Stimulated activated CD4-positive, alpha-beta T cell treated with anti-CD3 and anti-CD28 coated beads, Interleukin-4, amount 100 ng/mL, for 24 hours (primary cell): ENCODE data around the gene ABHD8.

Experiments used
- DNase-seq: peaks from one replicate; pipeline ENCODE4 v3.0.0-alpha.2; 2020

Gene ABHD8

DNA sequence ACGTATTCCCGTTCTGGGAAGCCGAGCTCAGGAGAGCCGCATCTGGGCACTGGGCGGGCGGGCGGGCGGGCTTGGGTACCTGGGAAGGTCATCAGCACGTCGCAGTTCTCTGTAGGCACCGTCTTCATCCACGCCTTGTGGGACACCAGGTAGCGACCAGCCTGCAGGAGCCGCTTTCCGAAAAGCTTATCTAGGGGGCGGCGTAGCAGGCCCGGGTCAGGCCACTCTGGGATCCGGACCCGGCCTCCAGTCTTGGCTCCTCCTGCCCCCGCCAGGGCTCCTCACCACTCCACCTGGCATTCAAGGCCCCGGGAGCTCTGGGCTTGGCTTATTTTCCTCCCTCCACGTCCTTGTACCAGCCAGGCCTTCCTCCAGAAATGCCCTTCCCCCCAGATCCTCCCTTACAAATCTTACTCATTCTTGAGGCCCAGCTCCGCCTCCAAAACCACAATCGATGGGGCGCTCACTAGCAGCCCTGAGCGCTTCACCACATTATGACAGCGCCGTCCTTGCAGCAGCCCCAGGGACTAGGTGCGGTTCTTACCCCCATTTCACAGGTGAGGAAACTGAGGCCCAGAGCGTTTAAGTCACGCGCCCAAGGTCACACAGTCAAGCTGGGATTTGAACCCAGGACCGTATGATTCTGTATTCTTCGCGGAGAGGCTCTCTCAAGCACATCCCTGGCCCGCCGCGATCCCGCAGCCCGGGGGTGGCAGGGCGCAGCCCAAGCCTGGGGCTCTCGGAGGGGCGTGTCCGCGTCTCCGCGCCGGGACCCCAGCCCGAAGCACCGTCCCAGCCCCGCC, 30.6 kb upstream of the ABHD8 start:
- peak; percentile 85 for DNase-seq

DNA sequence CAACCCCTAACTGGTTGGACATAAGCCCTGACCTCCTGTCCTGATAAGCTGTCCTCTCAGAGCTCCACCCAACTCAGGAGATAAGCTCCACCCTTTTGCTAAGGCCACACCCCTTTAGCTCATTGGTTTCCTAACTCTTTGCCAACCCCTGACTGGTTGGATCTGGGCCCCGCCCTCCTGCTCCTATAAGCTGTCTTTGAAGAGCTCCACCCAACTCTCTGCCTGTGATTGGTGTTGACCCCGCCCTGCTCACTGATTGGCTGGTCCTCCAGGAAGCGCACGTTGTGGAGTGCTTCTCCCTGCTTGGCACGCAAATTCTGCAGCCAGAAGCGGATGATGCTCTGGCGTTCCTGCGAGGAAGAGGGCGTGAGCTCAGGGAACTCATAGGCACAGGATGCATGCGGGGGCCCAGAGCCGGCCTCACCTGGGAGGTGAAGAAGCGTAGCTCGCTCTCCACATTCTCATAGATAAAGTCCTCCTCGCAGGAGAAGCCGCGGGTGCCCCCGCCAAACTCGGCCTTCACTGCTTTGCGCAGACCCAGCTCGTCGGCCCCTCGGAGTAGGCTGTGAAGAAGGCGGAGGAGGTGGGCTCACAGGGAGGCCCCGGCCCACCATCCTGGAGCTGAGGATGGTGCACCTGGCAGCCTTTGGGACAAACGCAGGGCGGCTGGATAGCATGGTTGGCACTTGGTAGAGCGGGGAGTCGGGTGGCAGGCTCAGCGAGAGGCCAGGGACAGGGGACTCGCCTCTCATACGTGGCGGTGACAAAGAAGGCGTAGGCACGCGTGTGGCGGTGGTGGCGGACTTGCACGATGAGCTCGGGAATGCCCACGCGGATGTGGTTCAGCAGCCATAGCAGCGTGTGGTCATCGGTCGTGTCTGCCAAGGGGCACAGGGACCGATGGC, 29.7 kb upstream of the ABHD8 start:
- DNase-seq, result peak; percentile 45

DNA sequence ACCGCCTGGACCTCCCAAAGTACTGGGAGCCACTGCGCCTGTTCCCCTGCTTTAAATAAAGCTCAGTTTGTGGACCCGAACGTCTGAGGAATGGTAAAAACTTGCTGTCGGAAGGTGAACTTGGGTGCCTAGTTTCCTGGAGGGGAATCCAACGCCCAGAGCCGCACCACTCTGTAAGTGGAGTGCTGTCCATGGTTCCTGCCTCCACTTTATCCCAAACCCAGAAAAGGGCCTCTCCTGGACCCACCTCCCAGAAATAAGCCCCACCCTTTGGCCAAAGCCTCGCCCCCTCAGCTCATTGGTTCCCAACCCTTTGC, 29.1 kb upstream of the ABHD8 start:
- no peak for DNase-seq

GRCh38 chr19:17331045-17331558, 27.9 kb upstream of the ABHD8 start:
- no peak for DNase-seq

GRCh38 chr19:17330262-17331044, 27.2 kb upstream of the ABHD8 start:
- DNase-seq, result no peak

DNA sequence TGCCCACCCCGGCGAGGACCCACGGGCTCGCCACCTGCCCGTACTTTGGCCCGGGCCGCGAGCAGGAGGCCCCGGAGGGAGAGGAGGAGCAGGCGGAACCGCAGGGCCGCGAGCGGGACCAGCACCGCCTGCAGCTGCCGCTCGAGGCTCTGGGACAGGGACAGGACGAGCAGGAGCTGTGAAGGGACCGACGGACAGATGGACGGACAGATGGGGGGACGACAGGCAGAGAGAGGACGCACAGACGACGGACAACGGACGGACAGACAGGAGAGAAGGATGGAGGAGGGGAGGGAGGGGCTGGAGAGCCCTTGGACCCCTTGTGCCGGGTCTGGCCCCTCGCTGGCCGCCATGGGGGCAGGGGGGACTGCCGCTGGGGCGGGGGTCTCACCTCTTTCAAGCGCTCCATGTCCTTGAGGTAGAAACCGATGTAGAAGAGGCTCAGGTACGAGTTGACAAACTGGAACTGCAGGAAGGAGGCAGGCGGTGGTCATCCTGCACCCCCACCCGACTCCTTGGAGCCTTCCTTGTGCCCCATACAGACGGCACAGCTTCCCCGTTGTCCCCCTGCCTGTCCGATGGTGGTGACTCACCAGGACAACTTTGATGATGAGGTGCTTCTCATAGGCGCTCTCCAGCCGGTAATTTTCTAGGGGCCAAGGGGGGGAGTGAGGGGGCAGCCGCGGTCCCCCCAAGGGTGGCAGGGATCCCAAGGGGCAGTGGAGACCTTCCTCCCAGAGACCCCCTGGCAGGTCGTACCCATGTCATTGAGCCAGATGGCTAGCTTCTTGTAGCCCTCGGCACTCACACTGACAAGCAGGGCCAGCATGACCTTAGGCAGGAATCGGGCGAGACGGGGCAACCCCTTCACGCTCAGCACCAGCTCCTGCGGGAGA, 26.4 kb upstream of the ABHD8 start:
- DNase-seq, result no peak

- DNase-seq, result peak; percentile 16
Observed at GRCh38 chr19:17328517-17329365, 25.5 kb upstream of the ABHD8 start.

GRCh38 chr19:17327654-17328516, 24.7 kb upstream of the ABHD8 start:
- peak; percentile 44 for DNase-seq

GRCh38 chr19:17327068-17327653, 23.9 kb upstream of the ABHD8 start:
- DNase-seq, result no peak

DNA sequence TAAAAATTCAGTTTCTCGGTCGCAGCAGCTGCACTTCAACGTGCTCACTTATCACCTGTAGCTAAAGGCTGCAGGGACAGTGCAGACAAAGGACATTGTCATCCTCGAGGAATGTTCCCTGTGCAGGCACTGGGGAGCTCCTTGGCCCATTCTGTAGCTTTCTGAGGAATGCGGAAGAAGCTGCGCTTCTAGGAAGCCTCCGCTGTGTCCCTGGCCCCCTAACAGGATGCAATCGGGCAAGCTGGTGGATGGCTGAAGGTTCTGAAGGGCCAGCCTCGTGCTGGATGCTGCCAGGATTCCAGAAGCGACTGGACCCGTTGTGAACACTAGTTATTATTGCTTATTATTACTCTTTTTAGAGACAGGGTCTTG, 23.4 kb upstream of the ABHD8 start:
- no peak for DNase-seq

GRCh38 chr19:17325881-17326594, 22.8 kb upstream of the ABHD8 start:
- DNase-seq, result no peak

DNA sequence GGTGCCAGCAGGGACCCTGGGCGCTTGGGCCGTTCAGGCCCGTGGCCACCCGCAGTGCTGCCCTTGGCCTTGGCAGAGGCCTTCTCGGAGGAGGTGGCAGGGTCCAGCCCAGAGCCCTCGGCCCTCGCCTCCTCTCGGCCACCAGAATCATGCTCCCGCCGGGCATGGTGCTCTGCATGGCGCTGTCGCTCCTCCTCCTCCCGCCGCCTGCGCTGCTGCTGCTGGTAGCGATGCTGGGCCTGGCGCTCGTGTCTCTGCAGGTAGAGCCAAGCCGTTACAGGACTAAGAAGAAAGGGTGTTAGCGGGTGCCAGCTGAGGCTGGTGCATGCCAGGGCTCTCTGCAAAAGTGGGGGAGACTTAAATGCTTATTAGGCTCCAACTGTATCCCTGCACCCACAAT, 21.9 kb upstream of the ABHD8 start:
- DNase-seq, result no peak

DNA sequence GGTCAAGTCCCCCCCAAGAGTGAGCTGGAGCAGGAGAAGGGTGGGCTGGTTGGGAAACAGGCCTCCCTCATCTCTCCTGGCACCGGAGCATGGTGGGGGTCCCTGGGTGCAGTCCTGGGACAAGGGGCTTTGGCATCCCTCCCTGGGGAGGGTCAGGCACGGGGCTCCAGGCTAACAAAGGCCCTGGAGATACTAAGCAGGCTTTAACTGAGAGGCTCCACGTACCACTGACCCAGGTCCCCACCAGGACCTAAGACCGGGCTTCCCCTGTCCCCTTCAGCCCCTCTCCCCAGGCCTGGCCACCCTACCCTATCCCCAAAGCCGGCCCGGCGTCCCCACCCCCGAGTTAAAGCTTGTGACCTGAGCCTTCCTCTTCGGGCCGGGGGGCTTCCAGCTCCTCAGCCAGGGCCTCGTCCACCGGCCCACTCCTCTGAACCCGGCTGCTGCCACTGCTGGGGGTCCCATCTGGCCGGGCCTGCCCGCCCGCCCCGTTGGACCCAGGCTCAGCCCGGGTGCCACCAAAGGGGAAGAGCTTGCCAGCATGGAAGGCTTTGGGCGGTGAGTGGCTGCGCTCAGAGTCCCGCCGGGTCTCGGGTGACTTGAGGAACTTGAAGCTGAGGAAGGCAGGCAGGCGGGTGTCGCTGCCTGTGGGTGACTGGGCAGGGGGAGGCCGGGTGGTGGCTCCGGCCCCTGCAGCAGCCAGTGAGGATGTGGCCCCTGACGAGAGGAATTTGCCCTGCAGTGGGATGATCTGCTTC, 21.3 kb upstream of the ABHD8 start:
- DNase-seq, result no peak

GRCh38 chr19:17323964-17324332, 20.7 kb upstream of the ABHD8 start:
- DNase-seq, result no peak

- DNase-seq, result no peak
Observed at GRCh38 chr19:17323300-17323963, 20.2 kb upstream of the ABHD8 start.

- DNase-seq, result no peak
Observed at GRCh38 chr19:17322854-17323253, 19.6 kb upstream of the ABHD8 start.

DNA sequence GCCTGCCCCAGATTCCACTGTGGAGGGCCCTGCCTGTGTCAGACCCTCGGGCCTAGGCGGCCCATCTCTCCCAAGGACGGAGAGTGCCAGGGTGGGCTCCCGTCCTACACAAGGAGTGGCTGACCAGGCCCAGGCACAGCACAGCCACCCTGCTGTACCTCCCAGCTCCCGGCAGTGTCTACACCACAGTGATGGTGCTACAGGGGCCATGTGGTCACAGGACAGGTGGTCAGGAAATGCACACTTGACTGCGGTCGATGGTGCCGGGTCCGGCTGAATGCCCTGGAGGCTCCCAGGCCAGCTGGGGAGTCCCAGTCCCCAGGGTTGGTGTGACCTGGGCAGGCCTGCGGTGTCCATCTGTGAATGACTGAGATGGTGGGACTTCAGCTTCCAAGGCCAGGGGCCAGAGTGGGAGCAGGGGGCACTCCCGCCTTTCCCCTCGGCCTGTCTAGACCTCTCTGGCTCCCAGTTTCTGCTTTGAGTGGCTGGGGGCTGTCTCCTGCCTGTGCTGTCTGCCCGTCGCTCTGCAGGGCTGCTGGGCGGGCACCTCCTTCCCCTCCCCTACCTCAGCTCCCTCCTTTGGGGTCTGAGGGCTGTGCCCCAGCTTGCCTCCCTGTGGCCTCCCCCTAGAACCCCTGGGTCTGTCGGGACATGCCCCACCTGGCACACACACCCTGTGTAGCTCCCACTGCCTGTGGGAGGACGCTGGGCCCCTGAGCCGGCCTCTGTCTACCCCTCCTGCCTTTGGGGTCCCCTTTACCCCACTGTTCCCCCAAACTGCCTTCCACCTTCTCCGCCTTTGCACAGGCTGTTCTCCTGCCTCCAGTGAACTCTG, 18.6 kb upstream of the ABHD8 start:
- DNase-seq, result no peak
